GM13977 (cell line): Measurements from ENCODE around the gene GIPC1.
A peak's percentile ranks its signal among the peaks of the same experiment; 100 is the strongest.

Experiments
- DNase-seq: peaks from one replicate; pipeline ENCODE4 v3.0.0; 2012; ENCODE audit warnings: low spot score
- CTCF ChIP-seq: IDR thresholded peaks from 2 replicates; pipeline ENCODE4 v1.5.1; 2012; ENCODE audit warnings: mild to moderate bottlenecking, control low read depth; ENCODE audit not compliant: insufficient read depth; ENCODE audit errors: extremely low read depth, missing control alignments
- in situ Hi-C: fragments of 300-500 bp; cut with MboI; formaldehyde crosslinking; loops from one replicate; pipeline ENCODE4 v1.12.0; 2022; ENCODE audit warnings: low sequenced_read_pairs, low pct_unique_long_range_greater_than_20kb, mixed read lengths, inconsistent platforms; ENCODE audit not compliant: unreplicated experiment

GIPC1 gene

GRCh38 chr19:14494411-14494810, 1.5 kb downstream of the GIPC1 start:
- TF ChIP-seq CTCF = no peak
- in situ Hi-C loops = no loop called here
- no peak for DNase-seq

- no peak for TF ChIP-seq CTCF
- no peak for DNase-seq
- in situ Hi-C loops = no loop called here
Observed at GRCh38 chr19:14492756-14493337, 3.1 kb downstream of the GIPC1 start.

GRCh38 chr19:14487370-14488125, 8.4 kb downstream of the GIPC1 start:
- in situ Hi-C loops = no loop called here
- no peak for TF ChIP-seq CTCF
- DNase-seq = no peak

GRCh38 chr19:14482172-14482941, 13.6 kb downstream of the GIPC1 start:
- DNase-seq = no peak
- no peak for TF ChIP-seq CTCF
- in situ Hi-C loops = no loop called here

GRCh38 chr19:14480700-14481079, 15.2 kb downstream of the GIPC1 start:
- no peak for TF ChIP-seq CTCF
- peak; percentile 34 for DNase-seq
- in situ Hi-C loops = no loop called here

- in situ Hi-C loops = no loop called here
- peak; percentile 92 for DNase-seq
- peak; percentile 99 for TF ChIP-seq CTCF
Observed at GRCh38 chr19:14479975-14480699, 15.8 kb downstream of the GIPC1 start.
